Liver (tissue), 3 donors: Measurements from ENCODE around the gene TAL1.
"Not testable (repeated sequence)": the region's sequence is repeated elsewhere in the genome, so short reads cannot be mapped to it uniquely, and the experiment has no call there.

ENCODE experiments used
- ATF3 ChIP-seq: IDR thresholded peaks from 2 replicates; pipeline ENCODE4 v1.6.1; 2016; ENCODE audit warnings: antibody characterized with exemption
- CTCF ChIP-seq: fragments of 150-350 bp; IDR thresholded peaks from 2 replicates; pipeline ENCODE4 v1.5.1; 2017; ENCODE audit warnings: improper control_type of control experiment, low read depth, low read length; ENCODE audit not compliant: missing input control
- EGR1 ChIP-seq, 2 donors: IDR thresholded peaks; 2 replicates each; pipeline ENCODE4 v1.6.1; 2016 to 2018; ENCODE audit warnings: antibody characterized with exemption in 2 of 2, low read depth in 2 of 2
- FOXA1 ChIP-seq: IDR thresholded peaks from 2 replicates; pipeline ENCODE4 v1.6.1; 2016; ENCODE audit warnings: antibody characterized with exemption
- HNF4A ChIP-seq, 2 donors: conservative IDR thresholded peaks; 2 replicates each; pipeline ENCODE4 v1.6.1; 2016; ENCODE audit warnings: antibody characterized with exemption in 2 of 2, mild to moderate bottlenecking in 2 of 2
- MAX ChIP-seq: IDR thresholded peaks from 2 replicates; pipeline ENCODE4 v1.6.1; 2016; ENCODE audit warnings: antibody characterized with exemption
- RAD21 ChIP-seq, 2 donors: IDR thresholded peaks; 2 replicates each; pipeline ENCODE4 v1.6.1; 2016; ENCODE audit warnings: antibody characterized with exemption in 2 of 2, mild to moderate bottlenecking in 2 of 2
- REST ChIP-seq: IDR thresholded peaks from 2 replicates; pipeline ENCODE4 v1.6.1; 2016; ENCODE audit warnings: antibody characterized with exemption, mild to moderate bottlenecking
- RXRA ChIP-seq, 2 donors: IDR thresholded peaks; 2 replicates each; pipeline ENCODE4 v1.6.1; 2017 to 2018; ENCODE audit warnings: antibody characterized with exemption in 2 of 2, mild to moderate bottlenecking in 1 of 2
- SP1 ChIP-seq: IDR thresholded peaks from 2 replicates; pipeline ENCODE4 v1.6.1; 2018; ENCODE audit warnings: antibody characterized with exemption, mild to moderate bottlenecking
- TAF1 ChIP-seq: conservative IDR thresholded peaks from 2 replicates; pipeline ENCODE4 v1.6.1; 2016; ENCODE audit warnings: antibody characterized with exemption, mild to moderate bottlenecking
- YY1 ChIP-seq: IDR thresholded peaks from 2 replicates; pipeline ENCODE4 v1.6.1; 2016; ENCODE audit warnings: antibody characterized with exemption, mild to moderate bottlenecking
- donor health status: healthy.
- donor health status: healthy.

GRCh38 chr1:47203504-47203903 lies 28.5 kb downstream of the TAL1 start:
- not testable (repeated sequence) for TF ChIP-seq CTCF; FOXA1; REST; YY1; TAF1; RAD21 (IDR thresholded peaks at IDR 0.05); RXRA (IDR thresholded peaks at IDR 0.05); MAX; ATF3; HNF4A (conservative IDR thresholded peaks at IDR 0.05); SP1; EGR1 (IDR thresholded peaks at IDR 0.05; ENCODE audit: low read depth in 2 of 2)
